ENCODE measurements around the gene KICS2.
"Not testable (repeated sequence)": the region's sequence is repeated elsewhere in the genome, so short reads cannot be mapped to it uniquely, and the experiment has no call there.

The KICS2 gene

DNA sequence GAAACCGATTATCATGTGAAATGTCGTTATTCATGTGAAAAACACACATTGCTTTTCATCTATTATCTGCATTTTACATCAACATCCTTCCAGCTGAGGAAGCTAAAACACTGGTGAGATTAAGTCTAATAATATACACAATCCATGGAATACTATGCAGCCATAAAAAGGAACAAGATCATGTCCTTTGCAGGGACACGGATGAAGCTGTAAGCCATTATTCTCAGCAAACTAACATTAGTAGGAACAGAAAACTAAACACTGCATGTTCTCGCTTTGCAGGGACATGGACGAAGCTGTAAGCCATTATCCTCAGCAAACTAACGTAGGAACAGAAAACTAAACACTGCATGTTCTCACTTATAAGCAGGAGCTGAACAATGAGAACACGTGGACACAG is 18.3 kb downstream of the KICS2 start:
- Histone ChIP-seq H3K4me3 (no peak overlapping the region), H3K27ac (no peak overlapping the region)
- TF ChIP-seq, protein P1, sequence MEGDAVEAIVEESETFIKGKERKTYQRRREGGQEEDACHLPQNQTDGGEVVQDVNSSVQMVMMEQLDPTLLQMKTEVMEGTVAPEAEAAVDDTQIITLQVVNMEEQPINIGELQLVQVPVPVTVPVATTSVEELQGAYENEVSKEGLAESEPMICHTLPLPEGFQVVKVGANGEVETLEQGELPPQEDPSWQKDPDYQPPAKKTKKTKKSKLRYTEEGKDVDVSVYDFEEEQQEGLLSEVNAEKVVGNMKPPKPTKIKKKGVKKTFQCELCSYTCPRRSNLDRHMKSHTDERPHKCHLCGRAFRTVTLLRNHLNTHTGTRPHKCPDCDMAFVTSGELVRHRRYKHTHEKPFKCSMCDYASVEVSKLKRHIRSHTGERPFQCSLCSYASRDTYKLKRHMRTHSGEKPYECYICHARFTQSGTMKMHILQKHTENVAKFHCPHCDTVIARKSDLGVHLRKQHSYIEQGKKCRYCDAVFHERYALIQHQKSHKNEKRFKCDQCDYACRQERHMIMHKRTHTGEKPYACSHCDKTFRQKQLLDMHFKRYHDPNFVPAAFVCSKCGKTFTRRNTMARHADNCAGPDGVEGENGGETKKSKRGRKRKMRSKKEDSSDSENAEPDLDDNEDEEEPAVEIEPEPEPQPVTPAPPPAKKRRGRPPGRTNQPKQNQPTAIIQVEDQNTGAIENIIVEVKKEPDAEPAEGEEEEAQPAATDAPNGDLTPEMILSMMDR (IDR thresholded peaks at IDR 0.05): no peak
- DNase-seq (ENCODE audit: low spot score): no peak

- DNase-seq (ENCODE audit: low spot score): no peak
- Histone ChIP-seq H3K27ac (no peak overlapping the region), H3K4me3 (no peak overlapping the region)
- TF ChIP-seq, protein P1 (IDR thresholded peaks at IDR 0.05): no peak
These were observed 19.1 kb downstream of the KICS2 start for GRCh38 chr12:64203036-64203435.

- not testable (repeated sequence) for DNase-seq (ENCODE audit: low spot score); H3K4me3 ChIP-seq; H3K27ac ChIP-seq
These were observed 26.3 kb downstream of the KICS2 start for GRCh38 chr12:64195841-64196240.

DNA sequence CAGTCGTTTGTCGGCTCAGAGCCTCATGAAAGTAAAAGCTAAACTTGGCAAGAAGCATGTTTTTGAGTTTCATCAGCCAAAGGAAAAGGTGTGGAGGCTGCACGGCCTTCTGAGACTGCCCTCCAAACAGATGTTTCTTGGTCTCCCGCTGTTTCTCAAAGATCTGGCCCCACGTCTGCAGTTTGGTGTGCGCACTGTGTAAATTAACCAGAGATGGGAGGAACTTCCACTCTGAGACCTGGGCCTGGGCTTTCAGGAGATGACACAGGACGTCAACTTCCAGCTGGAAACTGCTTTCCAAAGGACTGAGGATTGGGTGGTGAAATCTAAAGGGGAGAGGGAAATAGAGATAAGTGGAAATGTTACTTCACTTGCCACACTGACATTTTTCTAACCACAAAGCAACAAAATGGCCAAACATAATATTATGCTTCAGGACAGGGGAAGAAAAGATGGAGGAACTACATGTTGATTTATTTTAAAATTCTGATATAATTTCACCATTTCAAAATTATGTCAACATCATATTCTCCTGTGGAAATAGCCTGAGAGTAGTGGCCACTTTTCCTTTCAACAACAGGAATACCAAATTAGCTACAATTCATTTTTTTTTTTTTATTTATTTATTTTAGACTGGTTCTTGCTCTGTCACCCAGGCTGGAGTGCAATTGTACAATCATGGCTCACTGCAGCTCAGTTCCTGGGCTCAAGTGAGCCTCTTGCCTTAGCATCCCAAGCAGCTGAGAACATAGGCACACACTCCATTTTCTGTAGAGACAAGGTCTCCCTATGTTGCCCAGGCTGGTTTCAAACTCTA is 27.6 kb downstream of the KICS2 start:
- TF ChIP-seq, protein P1 (IDR thresholded peaks at IDR 0.05): no peak
- Histone ChIP-seq H3K4me3 (no peak overlapping the region), H3K27ac (peak overlapping the region in 1 of 2 donors; percentile 5)
- no peak for DNase-seq (ENCODE audit: low spot score)

GRCh38 chr12:64193931-64194330 is 28.2 kb downstream of the KICS2 start:
- no peak for DNase-seq (ENCODE audit: low spot score)
- TF ChIP-seq, protein P1 (IDR thresholded peaks at IDR 0.05): no peak
- H3K27ac ChIP-seq: no peak overlapping the region
- H3K4me3 ChIP-seq: no peak overlapping the region

DNA sequence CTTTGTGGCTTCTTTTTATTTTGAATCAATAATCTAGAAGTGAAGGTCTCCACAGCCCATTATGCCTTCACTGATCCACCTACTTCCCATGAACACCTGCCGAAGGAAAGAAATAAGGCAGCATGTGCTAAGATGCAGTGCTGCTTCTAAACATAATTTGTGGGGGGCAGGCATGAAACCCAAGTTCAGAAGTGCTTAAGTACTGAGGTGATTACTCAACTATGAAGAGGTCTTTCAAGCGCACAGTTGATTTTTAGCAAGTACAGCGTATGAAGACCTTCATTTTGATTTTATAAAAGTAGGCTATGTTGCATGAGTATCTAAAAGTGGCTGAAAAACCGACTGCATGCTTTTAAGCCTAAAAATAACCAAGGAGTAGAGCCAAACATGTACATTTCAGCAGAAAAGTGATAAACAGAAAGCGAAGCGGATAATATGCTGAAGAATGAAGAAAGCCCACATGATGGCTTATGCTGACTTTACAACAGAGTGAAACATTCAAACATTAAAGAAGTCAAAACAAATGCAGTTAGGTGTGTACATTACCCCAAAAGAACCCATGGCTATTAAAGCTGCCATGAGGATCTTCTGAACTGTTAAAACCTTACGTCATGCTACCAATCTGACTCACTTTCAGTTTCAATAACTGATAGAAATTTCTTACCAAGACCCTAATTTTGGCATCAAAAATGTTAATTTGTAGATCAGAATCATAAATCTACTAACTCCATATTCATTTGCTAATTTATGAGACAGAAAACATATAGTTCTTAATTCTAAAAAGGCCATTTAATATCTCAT is 29.3 kb downstream of the KICS2 start:
- no peak for DNase-seq (ENCODE audit: low spot score)
- TF ChIP-seq, protein P1 (IDR thresholded peaks at IDR 0.05): no peak
- Histone ChIP-seq H3K4me3 (no peak overlapping the region), H3K27ac (no peak overlapping the region)

DNA sequence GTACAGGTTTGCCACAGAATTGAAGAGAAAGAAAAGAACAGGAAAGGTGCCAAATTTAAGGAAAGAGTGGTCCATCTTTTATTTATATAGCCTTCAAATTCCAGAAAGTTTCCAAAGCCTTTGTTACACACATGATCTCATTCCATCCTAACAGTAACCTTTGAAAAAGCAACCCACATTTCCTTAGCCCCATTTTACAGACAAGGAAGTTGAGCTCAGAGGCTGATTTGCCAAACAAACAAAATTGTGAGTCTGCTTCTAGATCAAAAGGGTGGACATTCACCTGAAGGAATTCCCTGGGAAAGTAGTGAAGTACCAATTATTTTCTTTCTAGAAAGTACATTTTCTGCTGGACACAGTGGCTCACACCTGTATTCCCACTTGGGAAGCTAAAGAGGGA is 32.0 kb downstream of the KICS2 start:
- Histone ChIP-seq H3K4me3 (no peak overlapping the region), H3K27ac (no peak overlapping the region)
- no peak for DNase-seq (ENCODE audit: low spot score)
- TF ChIP-seq, protein P1 (IDR thresholded peaks at IDR 0.05): no peak

All from coronary artery (tissue), 2 donors.